SH-SY5Y (cell line): Measurements from ENCODE around the gene RAB29.

Source experiments
- GATA2 ChIP-seq: IDR thresholded peaks from 2 replicates; pipeline ENCODE4 v1.6.1; 2011; ENCODE audit warnings: mild to moderate bottlenecking, low read depth, low read length
- GATA3 ChIP-seq: IDR thresholded peaks from 2 replicates; pipeline ENCODE4 v1.6.1; 2011; ENCODE audit warnings: low read depth, mild to moderate bottlenecking, low read length, moderate library complexity

RAB29 gene

GRCh38 chr1:205775015-205775716 lies at the start of gene RAB29:
TSS of gene RAB29 (minus strand) at chr1:205775482. CDS start at chr1:205774956, 526 bp downstream.
- no peak for TF ChIP-seq GATA3
- TF ChIP-seq GATA2: no peak

GRCh38 chr1:205824180-205824579 lies 48.9 kb upstream of the RAB29 start:
- TF ChIP-seq GATA3 (no peak), GATA2 (no peak)

- TF ChIP-seq GATA2 (no peak), GATA3 (no peak)
Observed at GRCh38 chr1:205822397-205822796, 47.1 kb upstream of the RAB29 start.

GRCh38 chr1:205817988-205818387 lies 42.7 kb upstream of the RAB29 start:
- TF ChIP-seq GATA3 (no peak), GATA2 (no peak)

GRCh38 chr1:205817364-205817763 lies 42.1 kb upstream of the RAB29 start:
- no peak for TF ChIP-seq GATA2
- TF ChIP-seq GATA3: no peak

- TF ChIP-seq GATA3 (no peak), GATA2 (no peak)
Observed at GRCh38 chr1:205813755-205814058, 38.4 kb upstream of the RAB29 start.

- TF ChIP-seq GATA2 (no peak), GATA3 (no peak)
Observed at GRCh38 chr1:205812878-205813754, 37.8 kb upstream of the RAB29 start, which contains the start of gene SLC41A1. TSS of gene SLC41A1 (minus strand) at chr1:205813198. CDS start at chr1:205810441, 2,757 bp downstream.

GRCh38 chr1:205812271-205812877 lies 37.1 kb upstream of the RAB29 start:
- TF ChIP-seq GATA3: no peak
- no peak for TF ChIP-seq GATA2

GRCh38 chr1:205811660-205812059 lies 36.4 kb upstream of the RAB29 start:
- TF ChIP-seq GATA3 (no peak), GATA2 (no peak)

GRCh38 chr1:205810448-205811157 lies 35.3 kb upstream of the RAB29 start:
- no peak for TF ChIP-seq GATA2
- no peak for TF ChIP-seq GATA3

- no peak for TF ChIP-seq GATA3
- TF ChIP-seq GATA2: no peak
Observed at GRCh38 chr1:205809942-205810345, 34.7 kb upstream of the RAB29 start.

- TF ChIP-seq GATA3: no peak
- no peak for TF ChIP-seq GATA2
Observed at GRCh38 chr1:205809469-205809868, 34.2 kb upstream of the RAB29 start.

- TF ChIP-seq GATA2 (no peak), GATA3 (no peak)
Observed at GRCh38 chr1:205805082-205805711, 29.9 kb upstream of the RAB29 start.
